IMR-90 (cell line): ENCODE results near the gene RAP1GAP. TPM values are rescaled to one million over a fixed set of nuclear protein-coding genes. Genes with fewer than 3 reads are reported as not detected.

Source experiments
- ATAC-seq: fragments of 200-7000 bp; cut with Tn5 transposase; 2 replicates; pipeline ENCODE4 v1.9.1; 2020; ENCODE audit warnings: low read depth, mild to moderate bottlenecking, moderate library complexity
- BruUV-seq: library from RNA; stranded (reverse); fragments of 400-500 nt; replicated peaks from 2 replicates; lab custom pipeline; 2021; lab: Mats Ljungman, UMichigan
- CTCF ChIA-PET: fragments of 300-600 bp; formaldehyde crosslinking; extraction: SDS; loops from one replicate; lab custom pipeline; 2021; ENCODE audit warnings: antibody characterized with exemption; lab: Yijun Ruan, JAX
- POLR2A ChIA-PET: fragments of 300-600 bp; sonication (Branson Sonifier 250); formaldehyde crosslinking; loops from one replicate; lab custom pipeline; 2022; ENCODE audit warnings: antibody characterized with exemption; ENCODE audit not compliant: unreplicated experiment; lab: Charles Lee
- DNase-seq: peaks from one replicate; pipeline ENCODE4 v3.0.0; 2013
- H2AFZ ChIP-seq: replicated peaks from 2 replicates; pipeline ENCODE3; 2013; ENCODE audit warnings: low read length, mild to moderate bottlenecking; ENCODE audit not compliant: poor library complexity
- H2AK5ac ChIP-seq: 2 replicates; pipeline ENCODE4 v1.6.1; 2013; ENCODE audit warnings: low read depth, low read length, inconsistent platforms
- H2AK9ac ChIP-seq: replicated peaks from 2 replicates; pipeline ENCODE3; 2013; ENCODE audit warnings: mild to moderate bottlenecking, low read depth, low read length, moderate library complexity; ENCODE audit not compliant: poor library complexity
- H2BK120ac ChIP-seq: 2 replicates; pipeline ENCODE4 v1.6.1; 2013; ENCODE audit warnings: low read depth, low read length, inconsistent platforms
- H2BK15ac ChIP-seq: 3 replicates; pipeline ENCODE4 v1.6.1; 2013; ENCODE audit warnings: low read depth, low read length, inconsistent platforms
- H2BK20ac ChIP-seq: 2 replicates; pipeline ENCODE4 v1.6.1; 2013; ENCODE audit warnings: low read depth, mild to moderate bottlenecking, inconsistent platforms, low read length, moderate library complexity
- H2BK5ac ChIP-seq: 2 replicates; pipeline ENCODE4 v1.6.1; 2013; ENCODE audit warnings: mild to moderate bottlenecking, low read depth, low read length, inconsistent platforms; ENCODE audit not compliant: poor library complexity, severe bottlenecking
- H3K14ac ChIP-seq: replicated peaks from 2 replicates; pipeline ENCODE4 v1.6.1; 2013; ENCODE audit warnings: low read depth, low read length, inconsistent platforms
- H3K18ac ChIP-seq: 2 replicates; pipeline ENCODE4 v1.6.1; 2013; ENCODE audit warnings: low read depth, low read length, control low read depth
- H3K23ac ChIP-seq: 2 replicates; pipeline ENCODE4 v1.6.1; 2013; ENCODE audit warnings: low read depth, low read length, inconsistent platforms
- H3K27ac ChIP-seq: 2 replicates; pipeline ENCODE4 v1.5.1; 2013; ENCODE audit warnings: mild to moderate bottlenecking, control low read depth, low read length; ENCODE audit not compliant: insufficient read depth
- H3K27me3 ChIP-seq: 2 replicates; pipeline ENCODE4 v1.6.1; 2013; ENCODE audit warnings: low read length; ENCODE audit not compliant: control insufficient read depth, insufficient read depth
- H3K36me3 ChIP-seq: 2 replicates; pipeline ENCODE4 v1.6.1; 2013; ENCODE audit warnings: low read length, mixed read lengths; ENCODE audit not compliant: control insufficient read depth, insufficient read depth
- H3K4ac ChIP-seq: 2 replicates; pipeline ENCODE4 v1.6.1; 2013; ENCODE audit warnings: low read depth, low read length, inconsistent platforms
- H3K4me1 ChIP-seq: 2 replicates; pipeline ENCODE4 v1.6.1; 2013; ENCODE audit warnings: low read length, mixed read lengths; ENCODE audit not compliant: control insufficient read depth, insufficient read depth
- H3K4me2 ChIP-seq: 2 replicates; pipeline ENCODE4 v1.6.1; 2013; ENCODE audit warnings: low read depth, mild to moderate bottlenecking, control low read depth, low read length, moderate library complexity
- H3K4me3 ChIP-seq: 2 replicates; pipeline ENCODE4 v1.5.1; 2013; ENCODE audit warnings: low read depth, mild to moderate bottlenecking, control low read depth, low read length, moderate library complexity; ENCODE audit not compliant: insufficient read depth
- H3K56ac ChIP-seq: 2 replicates; pipeline ENCODE4 v1.6.1; 2013; ENCODE audit warnings: low read length, inconsistent platforms; ENCODE audit not compliant: insufficient read depth; ENCODE audit errors: extremely low read depth
- H3K79me1 ChIP-seq, 2 experiments: 2 replicates each; pipeline ENCODE4 v1.6.1; 2013; ENCODE audit warnings: low read length in 2 of 2, inconsistent platforms in 1 of 2, low read depth in 1 of 2
- H3K9ac ChIP-seq: 2 replicates; pipeline ENCODE4 v1.6.1; 2013; ENCODE audit warnings: low read depth, low read length, control low read depth
- H3K9me1 ChIP-seq: 2 replicates; pipeline ENCODE4 v1.6.1; 2013; ENCODE audit warnings: low read length, inconsistent platforms; ENCODE audit not compliant: insufficient read depth
- H3K9me3 ChIP-seq: 2 replicates; pipeline ENCODE4 v1.6.1; 2013; ENCODE audit warnings: low read length; ENCODE audit not compliant: control insufficient read depth, insufficient read depth
- H4K20me1 ChIP-seq: 2 replicates; pipeline ENCODE4 v1.6.1; 2013; ENCODE audit warnings: low read length, inconsistent platforms; ENCODE audit not compliant: insufficient read depth
- H4K5ac ChIP-seq: 2 replicates; pipeline ENCODE4 v1.6.1; 2013; ENCODE audit warnings: mild to moderate bottlenecking, low read depth, low read length, control low read depth
- H4K8ac ChIP-seq, 2 experiments: 2 replicates each; pipeline ENCODE4 v1.6.1; 2013; ENCODE audit warnings: low read depth in 2 of 2, low read length in 2 of 2, control low read depth in 1 of 2, inconsistent platforms in 1 of 2
- H4K91ac ChIP-seq: 2 replicates; pipeline ENCODE4 v1.6.1; 2013; ENCODE audit warnings: low read depth, low read length, inconsistent platforms; ENCODE audit not compliant: insufficient read depth
- BHLHE40 ChIP-seq: fragments of 150-350 bp; IDR thresholded peaks from 2 replicates; pipeline ENCODE4 v1.6.1; 2016; ENCODE audit warnings: mild to moderate bottlenecking, low read depth, low read length
- CHD1 ChIP-seq: IDR thresholded peaks from 2 replicates; pipeline ENCODE4 v1.6.1; 2012; ENCODE audit warnings: low read depth, low read length, improper control_type of control experiment
- MAFK ChIP-seq: IDR thresholded peaks from 2 replicates; pipeline ENCODE4 v1.6.1; 2012; ENCODE audit warnings: low read depth, low read length, improper control_type of control experiment
- MAZ ChIP-seq: IDR thresholded peaks from 2 replicates; pipeline ENCODE4 v1.6.1; 2012; ENCODE audit warnings: low read depth, mild to moderate bottlenecking, low read length, improper control_type of control experiment, moderate library complexity, borderline replicate concordance
- NFE2L2 ChIP-seq: fragments of 150-350 bp; IDR thresholded peaks from 2 replicates; pipeline ENCODE4 v1.6.1; 2016; ENCODE audit warnings: low read depth, mild to moderate bottlenecking, low read length
- SMC3 ChIP-seq: fragments of 150-350 bp; IDR thresholded peaks from 2 replicates; pipeline ENCODE4 v1.6.1; 2016; ENCODE audit warnings: low read depth, mild to moderate bottlenecking, antibody characterized with exemption, low read length, moderate library complexity
- USF2 ChIP-seq: fragments of 150-350 bp; IDR thresholded peaks from 2 replicates; pipeline ENCODE4 v1.6.1; 2017; ENCODE audit warnings: mild to moderate bottlenecking, antibody characterized with exemption, low read length, low read depth
- WGBS, 2 experiments: methylation state at CpG; one replicate each; pipeline versions ENCODE4 v1.1.5 to v1.1.7; 2013; ENCODE audit warnings: missing lambda C conversion rate in 2 of 2; ENCODE audit not compliant: insufficient read length in 1 of 2; ENCODE audit errors: extremely low coverage in 2 of 2; 5-methylcytosine and 5-hydroxymethylcytosine counted together
- dilution Hi-C: fragments of 300-500 bp; cut with HindIII; formaldehyde crosslinking; loops from one replicate; pipeline ENCODE4 v1.14.3; 2018; ENCODE audit warnings: low sequenced_read_pairs; ENCODE audit not compliant: unreplicated experiment
- in situ Hi-C: fragments of 300-500 bp; cut with MboI; formaldehyde crosslinking; loops from 3 replicates; pipeline ENCODE4 v1.14.3; 2019; ENCODE audit warnings: low sequenced_read_pairs, inconsistent platforms, mixed read lengths
- intact Hi-C: fragments of 100-400 bp; cut with micrococcal nuclease; formaldehyde crosslinking; loops from 2 replicates; pipeline ENCODE4 v1.10.0; 2022
- polyA plus RNA-seq, 3 experiments: library from polyadenylated mRNA; depleted of rRNA; stranded (reverse); fragments of >200 nt; gene quantifications; 2 replicates each; pipeline ENCODE4 v1.2.3, GENCODE V29; 2012; ENCODE audit warnings: low replicate concordance in 1 of 3
- total RNA-seq: library from RNA; depleted of rRNA; stranded (reverse); fragments of >200 nt; gene quantifications from 2 replicates; pipeline ENCODE4 v1.2.3, GENCODE V29; 2012
- TF ChIP-seq, protein P1 (sequence below): conservative IDR thresholded peaks from 2 replicates; pipeline ENCODE4 v1.5.1; 2012; ENCODE audit warnings: mild to moderate bottlenecking, low read depth, low read length, improper control_type of control experiment

The RAP1GAP gene
- total and polyA plus RNA-seq, 2 of the 4 experiments (the other 2 are of a cell fraction): under 0.01 to 0.10 TPM

DNA sequence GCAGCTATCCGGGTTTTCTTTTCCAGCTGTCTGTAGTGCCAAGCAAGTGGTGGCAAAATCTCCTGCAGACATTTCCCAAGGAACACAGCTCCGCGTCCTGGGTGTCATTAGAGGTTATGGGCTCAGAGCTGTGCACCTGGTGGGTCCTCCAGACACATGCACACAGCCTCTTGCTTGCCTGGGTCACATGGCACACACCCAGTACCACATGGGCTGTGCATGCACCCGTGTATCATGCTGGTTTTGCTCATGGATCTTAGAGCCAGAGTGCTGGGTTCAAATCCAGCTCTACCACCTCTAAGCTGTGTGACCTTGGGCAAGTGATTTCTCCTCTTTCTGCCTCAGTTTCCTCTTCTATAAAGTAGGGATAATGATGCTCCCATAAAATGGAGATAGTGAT is 98.3 kb downstream of the RAP1GAP start:
- H2BK20ac ChIP-seq: no peak overlapping the region; the same call in 1 of the 2 replicates
- no peak overlapping the region for H3K4ac ChIP-seq
- H4K8ac ChIP-seq: no peak overlapping the region
- no peak overlapping the region for H3K23ac ChIP-seq
- no peak overlapping the region for H2AFZ ChIP-seq
- no peak overlapping the region for H4K91ac ChIP-seq
- H3K14ac ChIP-seq: no peak overlapping the region
- in situ Hi-C loops: loop anchor here (5.0 kb wide), 1 partner anchor 199 kb away; no protein-coding TSS in a partner anchor
- peaks cover 14% of the 10 kb centered on the region for H3K9me1 ChIP-seq
- 0 out of 2 replicates have a peak, but pooled peaks cover 3% of the 10 kb centered on the region for H4K20me1 ChIP-seq
- H3K4me2 ChIP-seq: no peak overlapping the region
- H3K4me1 ChIP-seq: peaks cover 16% of the 10 kb centered on the region
- DNase-seq (no peak), ATAC-seq (no peak)
- intact Hi-C loops: loop anchor here (10.0 kb wide), 1 partner anchor 306 kb away; no protein-coding TSS in a partner anchor
- no peak overlapping the region for H4K5ac ChIP-seq
- dilution Hi-C loops: no loop called here
- no peaks in the 10 kb centered on the region; the same call in 1 of the 2 replicates for H3K27me3 ChIP-seq
- H3K56ac ChIP-seq: no peak overlapping the region
- H2BK120ac ChIP-seq: no peak overlapping the region
- peaks cover 4% of the 10 kb centered on the region for H3K9me3 ChIP-seq
- no TSS peak for BruUV-seq
- H3K9ac ChIP-seq: no peak overlapping the region
- H2AK5ac ChIP-seq: no peak overlapping the region; the same call in 1 of the 2 replicates
- no peak overlapping the region for H3K4me3 ChIP-seq
- H3K36me3 ChIP-seq: no peaks in the 10 kb centered on the region
- H3K27ac ChIP-seq: no peak overlapping the region
- H2AK9ac ChIP-seq: no peak overlapping the region
- ChIA-PET CTCF (interaction anchor here (1.6 kb wide), 1 partner anchor 89 kb away, joined by 3 read pairs; no protein-coding TSS in a partner anchor), POLR2A (no interaction called here)
- no peak overlapping the region for H3K18ac ChIP-seq
- TF ChIP-seq CHD1 (no peak), MAFK (no peak), MAZ (no peak), SMC3 (no peak), USF2 (no peak), NFE2L2 (no peak), BHLHE40 (no peak)
- TF ChIP-seq, protein P1, sequence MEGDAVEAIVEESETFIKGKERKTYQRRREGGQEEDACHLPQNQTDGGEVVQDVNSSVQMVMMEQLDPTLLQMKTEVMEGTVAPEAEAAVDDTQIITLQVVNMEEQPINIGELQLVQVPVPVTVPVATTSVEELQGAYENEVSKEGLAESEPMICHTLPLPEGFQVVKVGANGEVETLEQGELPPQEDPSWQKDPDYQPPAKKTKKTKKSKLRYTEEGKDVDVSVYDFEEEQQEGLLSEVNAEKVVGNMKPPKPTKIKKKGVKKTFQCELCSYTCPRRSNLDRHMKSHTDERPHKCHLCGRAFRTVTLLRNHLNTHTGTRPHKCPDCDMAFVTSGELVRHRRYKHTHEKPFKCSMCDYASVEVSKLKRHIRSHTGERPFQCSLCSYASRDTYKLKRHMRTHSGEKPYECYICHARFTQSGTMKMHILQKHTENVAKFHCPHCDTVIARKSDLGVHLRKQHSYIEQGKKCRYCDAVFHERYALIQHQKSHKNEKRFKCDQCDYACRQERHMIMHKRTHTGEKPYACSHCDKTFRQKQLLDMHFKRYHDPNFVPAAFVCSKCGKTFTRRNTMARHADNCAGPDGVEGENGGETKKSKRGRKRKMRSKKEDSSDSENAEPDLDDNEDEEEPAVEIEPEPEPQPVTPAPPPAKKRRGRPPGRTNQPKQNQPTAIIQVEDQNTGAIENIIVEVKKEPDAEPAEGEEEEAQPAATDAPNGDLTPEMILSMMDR: no peak
- WGBS, 2 experiments: 100% methylated on average over 2 of the region's 4 CpGs; no CpG with 5 or more reads in 1 of the 2 experiments
- H3K79me1 ChIP-seq: no peaks in the 10 kb centered on the region
- H2BK5ac ChIP-seq: no peak overlapping the region
- H2BK15ac ChIP-seq: no peak overlapping the region
